Left renal pelvis (tissue), 4 donors: ENCODE data around the gene THEM5. TPM values are rescaled to one million over a fixed set of nuclear protein-coding genes. Genes with fewer than 3 reads are reported as not detected.

Experiments
- DNase-seq, 4 donors: peaks; one replicate each; pipeline ENCODE4 v3.0.0-alpha.2; 2013; ENCODE audit warnings: low read depth in 4 of 4, low spot score in 3 of 4
- polyA plus RNA-seq, 4 donors: library from polyadenylated mRNA; unstranded; fragments of 120-200 nt; gene quantifications; one replicate each; pipeline ENCODE4 v1.2.1, GENCODE V29; 2013; ENCODE audit not compliant: insufficient read length in 4 of 4

THEM5 gene
- polyA plus RNA-seq, 4 donors, result 0.56 to 0.90 (median 0.78) TPM

DNA sequence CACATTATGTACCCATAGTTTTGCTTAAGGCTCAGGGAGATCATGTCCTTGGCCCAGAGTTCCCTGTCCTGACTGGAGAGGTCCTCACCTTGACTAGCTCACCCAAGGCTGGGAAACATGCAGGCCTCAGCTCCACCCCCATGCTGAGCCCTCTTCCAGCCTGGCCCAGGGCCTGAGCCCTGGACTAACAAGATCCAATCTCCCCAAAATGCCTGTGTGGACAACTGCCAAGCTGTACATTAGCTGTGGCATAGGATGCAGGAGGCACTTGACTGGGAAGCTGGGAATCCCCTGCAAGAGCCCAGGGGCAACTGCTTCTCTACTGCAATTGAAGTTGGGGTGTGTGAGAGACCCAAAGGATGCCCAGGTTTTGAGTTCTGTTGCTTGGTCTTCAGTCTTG lies 50.3 kb downstream of the THEM5 start:
- DNase-seq, result no peak

- DNase-seq, result no peak
Measured at GRCh38 chr1:151802372-151802771, 51.1 kb downstream of the THEM5 start.

GRCh38 chr1:151801846-151802245 lies 51.7 kb downstream of the THEM5 start:
- DNase-seq, result no peak

- no peak for DNase-seq
Measured at GRCh38 chr1:151801310-151801820, 52.1 kb downstream of the THEM5 start.

DNA sequence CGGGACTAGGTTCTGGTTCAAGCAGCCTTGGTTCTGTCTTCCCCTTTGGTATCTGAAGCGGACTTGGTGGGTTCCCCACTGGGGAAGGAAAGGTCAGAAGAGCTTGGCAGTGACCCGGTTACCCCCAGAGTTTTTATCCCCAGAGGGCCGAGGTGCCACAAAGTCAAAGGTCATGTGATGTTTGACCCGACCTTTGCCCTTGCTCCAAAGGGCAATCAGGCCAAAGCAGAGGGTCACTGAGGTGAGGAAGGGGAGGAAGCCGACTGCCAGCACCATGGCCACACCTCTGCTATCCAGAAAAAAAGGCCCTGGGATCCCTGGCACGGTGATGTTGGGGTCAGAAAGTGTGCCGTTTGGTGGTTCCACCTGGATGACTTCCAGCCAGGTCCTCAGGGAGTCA lies 52.7 kb downstream of the THEM5 start:
- DNase-seq, result no peak

DNA sequence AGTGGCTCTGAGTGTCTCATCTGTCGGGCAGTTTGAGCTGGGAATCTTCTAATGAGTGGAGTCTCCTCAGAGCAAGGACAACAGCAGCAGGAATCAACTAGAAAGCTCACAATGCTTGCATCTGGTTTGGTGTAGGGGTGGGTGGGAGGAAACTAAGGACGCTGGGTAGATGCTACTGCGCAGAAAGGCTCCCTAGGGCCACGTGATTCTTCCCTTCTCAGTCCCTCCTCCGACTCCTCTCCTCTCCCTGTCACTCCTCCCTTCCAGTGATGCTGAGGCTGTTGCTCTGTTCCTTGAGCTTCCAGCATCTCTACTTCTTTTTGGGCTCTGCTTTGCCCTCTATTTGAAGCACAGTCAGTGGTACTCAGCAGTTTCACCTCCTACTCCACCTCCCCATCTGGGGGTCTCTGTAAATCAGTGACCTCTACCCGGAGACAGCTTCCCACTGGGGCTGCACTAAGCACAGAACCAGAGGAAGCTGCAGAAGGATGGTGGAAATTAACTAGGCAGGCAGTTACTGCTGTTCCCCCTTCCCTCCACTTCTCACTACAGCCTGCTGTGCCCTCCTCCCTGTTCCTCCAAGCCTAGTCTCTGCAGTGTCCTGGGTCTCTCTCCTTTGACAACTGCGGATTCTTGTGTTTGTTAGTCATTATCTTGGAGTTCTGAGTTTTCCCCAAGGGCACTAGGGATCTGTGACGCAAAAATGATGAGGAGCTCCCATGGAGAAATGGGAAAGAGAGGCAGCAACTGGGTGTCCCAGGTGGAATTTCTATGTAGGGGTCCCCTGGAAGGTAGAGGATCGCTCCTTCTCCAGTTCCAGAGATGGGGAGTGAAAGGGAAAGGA lies 54.1 kb downstream of the THEM5 start:
- no peak for DNase-seq

DNA sequence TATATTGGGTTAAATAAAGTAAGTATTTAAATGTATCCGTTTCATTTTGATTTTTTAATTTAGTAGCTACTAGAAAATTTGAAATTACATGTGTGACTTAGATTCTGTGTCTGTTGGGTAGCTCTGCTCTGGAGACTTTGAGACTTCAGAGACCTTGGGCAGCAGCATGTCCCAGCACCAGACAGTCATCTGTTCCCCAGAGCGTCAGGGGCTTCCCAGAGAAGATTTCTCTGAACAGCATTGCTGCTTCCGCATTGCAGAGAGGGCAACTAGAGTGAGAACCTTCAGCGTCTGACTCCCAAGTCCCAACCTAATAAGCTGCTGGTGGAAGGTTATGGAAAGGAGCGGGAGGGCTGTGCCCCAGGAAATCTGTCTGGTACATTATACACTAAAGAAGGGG lies 54.9 kb downstream of the THEM5 start:
- no peak for DNase-seq

Other genes starting within 250 kb of the THEM5 start
- 10 to 100 TPM; 19.7 to 27.7 (median 22.6) TPM for gene SNX27, start 241.7 kb downstream of the THEM5 start, polyA plus RNA-seq
- gene CELF3, start 136.9 kb downstream of the THEM5 start, polyA plus RNA-seq, result under 1 TPM; 0.14 to 0.83 (median 0.59) TPM
- under 1 TPM in 2 of 4 donors, not detected in 2; 0.52 to 0.76 TPM for gene RIIAD1, start 132.2 kb downstream of the THEM5 start, polyA plus RNA-seq
- 100 to 1,000 TPM in 3 of 4 donors, 10 to 100 TPM in 1; 83.6 to 124 (median 117) TPM for gene MRPL9, start 90.2 kb downstream of the THEM5 start, polyA plus RNA-seq
- 10 to 100 TPM in 1 of 4 donors, 1 to 10 TPM in 3; 5.0 to 10.9 (median 9.4) TPM for gene TDRKH, start 63.2 kb downstream of the THEM5 start, polyA plus RNA-seq
- gene LINGO4, start 48.3 kb downstream of the THEM5 start, polyA plus RNA-seq, result under 1 TPM in 2 of 4 donors, not detected in 2; 0.04 to 0.05 TPM
- gene RORC, start 21.9 kb downstream of the THEM5 start, polyA plus RNA-seq, result 1 to 10 TPM in 2 of 4 donors, under 1 TPM in 2; 0.26 to 1.3 (median 1.0) TPM
- gene C2CD4D, start 13.9 kb downstream of the THEM5 start, polyA plus RNA-seq, result under 1 TPM; 0.19 to 0.26 (median 0.24) TPM
- gene THEM4, start 55.8 kb upstream of the THEM5 start, polyA plus RNA-seq, result 10 to 100 TPM; 18.3 to 41.1 (median 23.2) TPM
- 100 to 1,000 TPM; 216 to 626 (median 267) TPM for gene S100A10, start 140.1 kb upstream of the THEM5 start, polyA plus RNA-seq
- 100 to 1,000 TPM; 278 to 306 (median 291) TPM for gene S100A11, start 183.3 kb upstream of the THEM5 start, polyA plus RNA-seq
- not detected for gene TCHHL1, start 235.4 kb upstream of the THEM5 start, polyA plus RNA-seq